Colonic mucosa (tissue), 4 donors: ENCODE results near the gene TNIK. TPM values are rescaled to one million over a fixed set of nuclear protein-coding genes. Genes with fewer than 3 reads are reported as not detected.

Source experiments
- DNase-seq: peaks from one replicate; pipeline ENCODE4 v3.0.0-alpha.2; 2020
- H3K27ac ChIP-seq: fragments of 200-600 bp; one replicate; pipeline ENCODE4 v1.8.0; 2021
- H3K27me3 ChIP-seq: fragments of 200-600 bp; one replicate; pipeline ENCODE4 v1.8.0; 2021
- H3K36me3 ChIP-seq: fragments of 200-600 bp; one replicate; pipeline ENCODE4 v1.8.0; 2021
- H3K4me1 ChIP-seq: fragments of 200-600 bp; one replicate; pipeline ENCODE4 v1.8.0; 2021; ENCODE audit warnings: mild to moderate bottlenecking
- H3K4me3 ChIP-seq: fragments of 200-600 bp; one replicate; pipeline ENCODE4 v1.8.0; 2021
- H3K9ac ChIP-seq, 2 donors: one replicate each; pipeline ENCODE4 v1.7.0; 2013; ENCODE audit warnings: control low read depth in 2 of 2, low read depth in 2 of 2, low read length in 2 of 2
- H3K9me3 ChIP-seq: fragments of 200-600 bp; one replicate; pipeline ENCODE4 v1.8.0; 2021
- intact Hi-C: fragments of 100-400 bp; cut with DNase I; formaldehyde crosslinking; loops from one replicate; pipeline ENCODE4 v1.14.1; 2022
- total RNA-seq, 2 donors: library from RNA; stranded (reverse); fragmentation: NEBNext Ultra II Directional in 1 of 2; extraction: Animal tissue kit (Norgen Biotek cat#: 25700) in 1 of 2; gene quantifications; one replicate each; pipeline ENCODE4 v1.2.1, GENCODE V29; 2021
- TF ChIP-seq, protein P1 (sequence below): fragments of 200-600 bp; IDR thresholded peaks from one replicate; pipeline ENCODE4 v1.8.0; 2022; ENCODE audit warnings: antibody characterized with exemption, mild to moderate bottlenecking
- donor health status: healthy.
- donor health status: DM: no; HTN: no; CAD: no.
- donor health status: DM: no; HTN: no; CAD: no.

TNIK gene
- total RNA-seq, 2 donors from 2014 or later = 19.9 to 30.9 TPM

DNA sequence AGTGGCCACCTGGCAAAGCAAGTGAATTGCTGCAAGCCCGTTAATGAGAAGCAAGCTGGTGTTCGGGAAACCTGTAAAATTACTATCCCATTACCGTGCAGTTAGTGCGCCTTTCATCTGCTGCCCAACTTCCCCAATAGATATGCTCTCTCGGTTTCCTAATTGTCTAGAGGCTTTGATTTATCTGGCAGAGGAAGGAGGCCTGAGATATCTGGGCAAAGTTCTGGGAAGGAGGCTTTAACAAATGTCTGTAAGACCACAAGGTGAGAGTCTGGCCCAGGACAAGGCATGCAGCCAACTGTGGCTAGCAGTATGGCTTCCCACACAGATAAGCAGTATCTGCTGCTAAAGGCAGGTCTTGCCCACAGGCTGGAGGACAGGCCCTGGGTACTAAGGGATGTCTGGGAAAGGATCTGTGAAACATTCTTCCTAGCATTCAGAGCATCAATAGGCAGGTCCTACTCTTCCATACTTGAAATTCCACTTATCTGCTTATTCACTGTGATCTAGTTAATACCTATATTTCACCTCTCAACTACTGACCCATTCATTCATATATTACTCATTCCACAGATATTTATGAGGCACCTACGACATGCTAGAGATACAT, 303.7 kb downstream of the TNIK start:
- no peaks in the 10 kb centered on the region for H3K9me3 ChIP-seq
- H3K27me3 ChIP-seq = no peaks in the 10 kb centered on the region
- no peaks in the 10 kb centered on the region for H3K36me3 ChIP-seq
- H3K4me1 ChIP-seq = no peaks in the 10 kb centered on the region
- H3K9ac ChIP-seq = no peak overlapping the region
- H3K27ac ChIP-seq = no peak overlapping the region
- TF ChIP-seq, protein P1, sequence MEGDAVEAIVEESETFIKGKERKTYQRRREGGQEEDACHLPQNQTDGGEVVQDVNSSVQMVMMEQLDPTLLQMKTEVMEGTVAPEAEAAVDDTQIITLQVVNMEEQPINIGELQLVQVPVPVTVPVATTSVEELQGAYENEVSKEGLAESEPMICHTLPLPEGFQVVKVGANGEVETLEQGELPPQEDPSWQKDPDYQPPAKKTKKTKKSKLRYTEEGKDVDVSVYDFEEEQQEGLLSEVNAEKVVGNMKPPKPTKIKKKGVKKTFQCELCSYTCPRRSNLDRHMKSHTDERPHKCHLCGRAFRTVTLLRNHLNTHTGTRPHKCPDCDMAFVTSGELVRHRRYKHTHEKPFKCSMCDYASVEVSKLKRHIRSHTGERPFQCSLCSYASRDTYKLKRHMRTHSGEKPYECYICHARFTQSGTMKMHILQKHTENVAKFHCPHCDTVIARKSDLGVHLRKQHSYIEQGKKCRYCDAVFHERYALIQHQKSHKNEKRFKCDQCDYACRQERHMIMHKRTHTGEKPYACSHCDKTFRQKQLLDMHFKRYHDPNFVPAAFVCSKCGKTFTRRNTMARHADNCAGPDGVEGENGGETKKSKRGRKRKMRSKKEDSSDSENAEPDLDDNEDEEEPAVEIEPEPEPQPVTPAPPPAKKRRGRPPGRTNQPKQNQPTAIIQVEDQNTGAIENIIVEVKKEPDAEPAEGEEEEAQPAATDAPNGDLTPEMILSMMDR = no peak
- DNase-seq = no peak
- H3K4me3 ChIP-seq = no peak overlapping the region
- intact Hi-C loops = no loop called here

DNA sequence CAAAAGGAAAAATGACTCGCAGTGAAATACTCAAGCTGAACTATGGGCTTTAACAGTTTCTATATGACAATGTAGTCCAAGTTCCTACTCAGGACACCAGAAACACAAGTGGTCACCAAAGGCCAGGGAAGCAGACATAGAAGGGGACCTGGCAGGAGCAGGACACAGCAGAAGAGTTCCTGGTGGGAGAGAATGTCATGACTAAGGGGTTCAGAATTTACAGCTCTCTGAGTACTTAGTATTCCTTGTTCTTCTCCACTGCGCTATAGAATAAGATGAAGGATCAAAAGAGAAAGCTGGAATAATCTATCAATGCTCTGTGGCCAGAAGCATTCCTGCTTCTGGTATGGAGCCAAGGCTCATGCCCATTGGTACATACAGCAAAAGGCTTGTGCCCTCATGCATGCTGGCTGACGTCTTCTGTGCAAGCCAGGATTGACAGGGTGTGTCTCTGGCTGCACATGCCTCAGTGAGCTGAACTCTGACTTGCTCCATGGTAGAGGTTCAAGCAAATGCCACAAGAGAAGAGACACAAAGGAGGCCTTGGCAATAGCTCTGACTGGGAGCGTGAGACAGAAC, 305.0 kb downstream of the TNIK start:
- H3K4me1 ChIP-seq = no peaks in the 10 kb centered on the region
- no peak overlapping the region for H3K27ac ChIP-seq
- H3K9me3 ChIP-seq = no peaks in the 10 kb centered on the region
- intact Hi-C loops = no loop called here
- TF ChIP-seq, protein P1 = no peak
- H3K4me3 ChIP-seq = no peak overlapping the region
- DNase-seq = no peak
- H3K9ac ChIP-seq = no peak overlapping the region
- no peaks in the 10 kb centered on the region for H3K27me3 ChIP-seq
- no peaks in the 10 kb centered on the region for H3K36me3 ChIP-seq

DNA sequence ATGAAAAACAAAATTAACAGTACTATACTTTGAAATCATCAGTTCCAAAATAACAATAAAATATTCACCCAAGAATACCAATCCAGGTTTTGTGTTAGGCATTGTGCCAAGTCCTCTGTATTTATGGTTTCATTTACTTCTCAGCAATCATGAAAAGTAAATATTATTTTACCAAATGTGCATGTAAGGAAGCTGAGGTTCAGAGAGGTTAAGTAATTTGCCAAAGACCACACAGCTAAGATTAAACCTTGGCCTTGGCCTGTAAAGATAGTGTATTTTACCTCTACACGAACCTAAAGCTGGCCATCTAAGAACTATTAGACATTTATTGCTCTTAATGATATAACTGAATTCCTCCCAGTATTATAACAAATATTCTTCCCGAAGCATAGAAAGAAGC, 309.3 kb downstream of the TNIK start:
- Histone ChIP-seq H3K27me3 (no peaks in the 10 kb centered on the region), H3K36me3 (no peaks in the 10 kb centered on the region), H3K4me3 (no peak overlapping the region), H3K9ac (no peak overlapping the region), H3K4me1 (no peaks in the 10 kb centered on the region), H3K27ac (no peak overlapping the region), H3K9me3 (no peaks in the 10 kb centered on the region)
- TF ChIP-seq, protein P1 = no peak
- intact Hi-C loops = no loop called here
- no peak for DNase-seq

DNA sequence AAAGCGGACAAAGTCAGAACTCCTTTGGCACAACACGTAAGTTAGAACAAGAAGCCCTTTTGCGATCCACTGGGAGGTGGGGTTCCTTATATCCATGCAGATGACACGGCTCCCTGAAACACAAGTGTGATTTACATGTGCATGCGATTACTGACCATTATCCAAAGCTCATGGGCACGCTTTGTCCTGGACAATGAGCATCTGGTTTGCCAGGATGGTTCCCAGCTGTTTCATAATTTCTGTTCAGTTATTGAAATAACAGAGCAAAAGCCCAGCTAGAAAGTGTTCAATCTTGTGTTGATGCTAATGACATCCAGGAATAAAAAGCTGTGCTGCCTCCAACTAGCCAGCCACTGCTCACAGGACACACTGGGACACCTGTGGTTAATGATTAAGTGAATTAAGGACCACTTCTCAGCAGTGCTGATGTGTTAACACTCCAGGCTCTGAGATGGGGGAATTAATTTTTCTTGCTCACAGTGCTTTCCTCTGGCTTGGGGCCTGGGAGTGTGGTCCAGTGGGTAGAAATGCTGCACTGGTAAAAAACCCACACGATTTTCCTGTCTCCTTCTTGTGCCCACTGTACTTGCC, 310.6 kb downstream of the TNIK start:
- Histone ChIP-seq H3K27me3 (no peaks in the 10 kb centered on the region), H3K9ac (no peak overlapping the region), H3K4me3 (no peak overlapping the region), H3K27ac (no peak overlapping the region), H3K4me1 (no peaks in the 10 kb centered on the region), H3K9me3 (no peaks in the 10 kb centered on the region), H3K36me3 (no peaks in the 10 kb centered on the region)
- TF ChIP-seq, protein P1 = no peak
- intact Hi-C loops = no loop called here
- DNase-seq = no peak

DNA sequence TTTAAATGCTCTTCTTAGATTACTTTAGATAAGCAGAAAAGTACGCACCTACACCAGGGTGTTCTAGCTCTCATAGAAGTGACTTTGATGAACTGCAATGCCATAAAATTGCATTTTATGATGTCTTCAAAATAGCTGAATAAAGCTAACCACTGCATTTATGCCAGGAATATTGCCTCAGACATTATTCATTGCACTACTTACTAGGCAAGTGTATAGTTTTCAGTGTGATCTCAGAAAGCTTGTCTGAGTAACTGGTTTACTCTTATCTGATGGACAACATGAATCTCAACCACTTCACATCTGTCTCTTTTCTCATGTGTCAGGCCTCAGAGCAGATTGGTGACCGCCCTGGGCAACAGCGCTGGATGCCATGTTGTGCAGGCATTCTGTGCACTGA, 314.4 kb downstream of the TNIK start:
- H3K9me3 ChIP-seq = no peaks in the 10 kb centered on the region
- no peak overlapping the region for H3K4me3 ChIP-seq
- DNase-seq = no peak
- no peaks in the 10 kb centered on the region for H3K27me3 ChIP-seq
- no peaks in the 10 kb centered on the region for H3K36me3 ChIP-seq
- H3K9ac ChIP-seq = no peak overlapping the region
- intact Hi-C loops = no loop called here
- H3K4me1 ChIP-seq = no peaks in the 10 kb centered on the region
- no peak overlapping the region for H3K27ac ChIP-seq
- TF ChIP-seq, protein P1 = no peak
